Midbrain (tissue), 1 donor: Measurements from ENCODE around the gene NOXO1.
"Not testable (repeated sequence)": the region's sequence is repeated elsewhere in the genome, so short reads cannot be mapped to it uniquely, and the experiment has no call there.

Source experiments
- DNase-seq: peaks from one replicate; lab custom pipeline; 2025; lab: John Stamatoyannopoulos, UW

NOXO1 gene

GRCh38 chr16:1962161-1963153 lies 18.8 kb downstream of the NOXO1 start:
- not testable (repeated sequence) for DNase-seq

DNA sequence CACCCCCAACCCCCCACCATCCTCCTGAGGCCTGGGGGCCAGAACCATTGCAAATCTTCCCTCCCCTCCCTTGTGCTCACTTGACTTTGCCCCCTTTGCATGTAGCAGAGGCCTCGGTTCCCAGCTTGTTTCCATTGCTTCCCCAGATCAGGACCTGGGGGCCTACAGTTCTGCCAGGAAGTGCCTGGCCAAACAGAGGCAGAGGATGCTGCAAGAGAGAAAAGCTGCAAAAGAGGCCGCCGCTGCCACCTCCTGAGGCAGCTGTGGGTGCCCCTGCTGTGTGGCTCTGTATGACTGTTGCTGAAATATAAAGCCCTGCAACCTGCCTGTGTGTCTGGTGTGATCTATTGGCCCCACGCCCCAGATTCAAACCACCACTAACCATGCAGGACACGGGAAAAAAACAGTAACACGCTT lies 19.6 kb downstream of the NOXO1 start:
- DNase-seq: no peak

GRCh38 chr16:1960665-1961630 lies 20.3 kb downstream of the NOXO1 start:
- DNase-seq: no peak

GRCh38 chr16:1959269-1960039 lies 21.8 kb downstream of the NOXO1 start, which contains the start of gene NDUFB10:
Gene NDUFB10 (plus strand): TSS chr16:1959538. CDS start chr16:1959625, 87 bp downstream.
- DNase-seq: peak; percentile 93

- DNase-seq: no peak
Measured at GRCh38 chr16:1958715-1959268, 22.5 kb downstream of the NOXO1 start.

GRCh38 chr16:1958143-1958491 lies 23.2 kb downstream of the NOXO1 start:
- not testable (repeated sequence) for DNase-seq

- not testable (repeated sequence) for DNase-seq
Measured at GRCh38 chr16:1957434-1958142, 23.7 kb downstream of the NOXO1 start.

GRCh38 chr16:1953734-1954133 lies 27.5 kb downstream of the NOXO1 start:
- DNase-seq: no peak

- DNase-seq: no peak
Measured at GRCh38 chr16:1950559-1950958, 30.7 kb downstream of the NOXO1 start.

GRCh38 chr16:1950047-1950446 lies 31.2 kb downstream of the NOXO1 start:
- no peak for DNase-seq

- no peak for DNase-seq
Measured at GRCh38 chr16:1949507-1949906, 31.8 kb downstream of the NOXO1 start.

- no peak for DNase-seq
Measured at GRCh38 chr16:1947369-1947670, 33.9 kb downstream of the NOXO1 start.

GRCh38 chr16:1946495-1947368 lies 34.5 kb downstream of the NOXO1 start:
- DNase-seq: no peak

DNA sequence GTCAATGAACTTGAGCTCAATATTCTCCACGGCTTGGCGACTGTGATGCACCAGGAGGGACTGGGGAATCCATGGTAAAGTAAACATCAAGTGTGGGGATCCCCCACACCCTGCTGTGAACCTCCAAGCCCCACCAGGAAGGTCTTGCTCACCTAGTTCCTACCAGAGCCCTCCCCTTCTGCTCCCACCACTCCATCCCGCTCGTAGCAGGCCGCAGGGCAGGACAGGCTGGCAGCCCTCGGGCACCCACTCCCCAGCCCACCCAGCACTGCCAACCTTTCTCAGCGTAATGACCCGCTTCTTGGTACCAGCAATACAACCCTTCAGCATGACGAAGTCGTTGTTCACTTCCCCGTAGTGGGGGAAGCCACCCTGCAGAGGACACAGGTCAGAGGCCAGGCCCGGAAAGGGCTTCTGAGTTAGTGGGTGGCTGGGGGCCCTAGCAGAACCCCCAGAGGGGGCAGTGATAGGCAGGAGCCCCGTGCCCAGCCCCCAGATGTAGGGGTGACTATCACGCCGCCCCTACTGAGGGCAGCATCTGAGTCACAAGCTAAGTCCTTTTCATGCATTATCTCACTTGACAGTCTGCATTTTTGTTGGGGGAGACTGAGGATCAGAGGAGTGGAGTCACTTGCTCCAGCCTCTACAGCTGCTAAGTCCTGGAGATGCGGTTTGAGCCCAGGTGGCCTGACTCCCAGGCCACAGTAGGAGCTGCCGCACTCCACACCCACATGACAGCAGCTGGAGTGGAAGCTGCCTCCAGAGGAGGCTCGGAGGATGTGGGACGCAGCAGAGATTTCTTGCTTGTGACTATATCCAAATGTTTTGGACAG lies 35.5 kb downstream of the NOXO1 start:
- DNase-seq: no peak

- DNase-seq: no peak
Measured at GRCh38 chr16:1944612-1945199, 36.6 kb downstream of the NOXO1 start.

DNA sequence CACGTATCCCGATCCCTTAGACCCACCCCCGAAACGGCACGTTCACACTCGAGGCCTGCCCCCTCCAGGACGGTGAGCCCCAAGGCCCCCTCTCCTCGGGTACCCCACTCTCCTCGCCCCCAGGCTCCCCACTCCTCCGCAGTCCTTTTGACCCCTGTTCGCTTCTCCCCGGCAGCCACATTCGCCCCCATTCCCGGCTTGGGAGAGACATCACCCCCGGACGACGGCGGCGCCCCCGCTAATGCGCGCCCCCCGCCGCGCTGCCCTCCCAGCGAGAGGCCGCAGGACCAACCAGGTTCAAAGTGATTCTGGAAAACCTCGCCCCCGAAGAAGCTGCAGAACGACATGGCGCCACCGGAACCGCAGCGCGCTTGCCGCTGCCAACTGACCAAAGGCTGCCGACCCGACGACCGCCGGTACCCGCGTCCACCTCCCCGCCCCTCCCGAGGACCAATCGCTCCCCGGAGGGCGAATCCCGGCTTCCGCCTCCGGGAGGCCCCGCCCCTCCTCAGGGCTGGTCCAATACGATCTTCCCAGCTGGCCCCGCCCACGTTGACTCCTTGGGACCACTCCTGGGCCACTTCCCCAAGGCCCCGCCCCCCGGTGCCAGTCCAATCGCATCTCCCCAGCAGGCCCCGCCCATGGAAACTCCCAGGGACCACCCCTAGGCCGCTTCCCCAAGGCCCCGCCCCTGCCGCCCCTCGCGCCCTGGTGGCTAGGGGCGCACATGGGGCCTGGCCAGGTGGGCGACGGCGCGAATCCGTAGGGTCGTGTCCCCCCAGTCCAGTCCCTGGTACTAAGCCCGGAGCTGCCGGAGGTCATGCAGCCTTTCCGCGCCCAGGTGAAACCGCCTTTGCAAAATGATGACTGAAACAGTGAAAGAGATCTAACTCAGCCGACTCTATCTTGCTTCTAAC lies 38.2 kb downstream of the NOXO1 start, which contains the start of gene MSRB1:
TSS of gene MSRB1 (minus strand) at position 390 of the 917 bp plus-strand sequence. CDS start at position 347, 43 bp downstream.
- DNase-seq: peak; percentile 99
